Measurements from ENCODE around the gene ATP11A. TPM values are rescaled to one million over a fixed set of nuclear protein-coding genes. Genes with fewer than 3 reads are reported as not detected.

The ATP11A gene
- total RNA-seq, 1 donor from 2014 or later = 114 TPM

DNA sequence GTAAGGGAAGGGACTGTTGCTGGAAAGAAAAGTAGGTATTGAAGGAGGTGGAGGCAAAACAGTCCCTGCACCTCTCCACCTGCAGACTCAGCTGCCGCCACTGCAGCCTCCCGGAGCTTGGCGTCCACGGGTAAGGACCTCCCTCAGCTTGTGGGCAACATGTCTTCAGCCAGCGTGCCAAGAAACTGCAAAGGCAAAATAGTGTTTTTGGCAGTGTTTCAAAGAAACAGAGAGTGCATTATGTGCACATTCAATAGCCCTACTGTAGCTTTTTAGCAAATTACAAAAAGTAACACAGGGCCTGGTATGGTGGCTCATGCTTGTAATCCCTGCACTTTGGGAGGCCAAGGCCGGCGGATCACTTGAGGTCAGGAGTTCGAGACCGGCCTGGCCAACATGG is 57.4 kb downstream of the ATP11A start:
- H3K4me3 Mint-ChIP-seq = no peak overlapping the region
- no peaks in the 10 kb centered on the region for H3K9me3 Mint-ChIP-seq
- H3K36me3 Mint-ChIP-seq = peaks cover 2% of the 10 kb centered on the region
- H3K27ac Mint-ChIP-seq = no peak overlapping the region
- no peak for TF ChIP-seq CTCF (IDR thresholded peaks at IDR 0.05; ENCODE audit: unreplicated experiment)
- peaks cover 22% of the 10 kb centered on the region for H3K4me1 Mint-ChIP-seq
- no peak for DNase-seq (ENCODE audit: low spot score in 2 of 2, unreplicated experiment in 2 of 2)
- H3K27me3 Mint-ChIP-seq (ENCODE audit: low read depth) = no peaks in the 10 kb centered on the region

DNA sequence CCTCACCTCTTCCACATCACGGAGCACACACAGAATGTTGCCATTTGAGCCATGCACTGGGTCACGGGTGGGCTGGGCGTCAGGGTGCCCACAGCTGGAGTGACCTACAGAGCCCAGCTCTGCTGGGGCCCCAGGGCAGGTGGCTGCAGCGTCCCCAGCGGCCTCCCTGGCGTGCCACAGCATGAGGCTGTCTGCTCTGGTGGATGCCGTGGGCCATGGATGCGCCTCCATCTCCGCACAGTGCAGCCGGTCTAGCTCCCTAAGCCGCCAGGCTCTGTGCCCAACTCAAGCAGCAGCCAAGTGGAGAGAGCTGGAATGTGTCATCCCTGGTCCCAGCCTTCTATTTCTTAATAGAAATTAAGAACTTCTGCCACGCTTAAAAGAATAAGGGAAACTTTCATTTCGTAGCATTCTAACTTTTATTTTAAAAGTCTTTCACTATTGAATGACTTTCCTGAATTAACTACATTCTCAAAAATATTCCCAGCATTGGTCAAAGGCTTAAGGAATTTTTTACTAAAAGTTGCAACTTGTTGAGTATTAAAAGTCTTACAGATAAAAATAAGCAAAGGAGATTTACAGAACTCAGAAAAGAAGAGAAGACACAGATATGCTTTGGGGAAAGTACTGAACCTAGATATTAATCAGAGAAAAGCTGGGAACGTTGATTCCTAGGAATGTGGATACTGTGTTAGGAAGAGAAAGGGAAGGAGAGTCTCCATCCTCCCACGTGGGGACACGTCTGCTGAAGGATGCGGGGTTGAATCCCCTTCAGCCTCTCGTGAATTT is 59.3 kb downstream of the ATP11A start:
- Mint-ChIP-seq H3K4me1 (peaks cover 25% of the 10 kb centered on the region), H3K4me3 (no peak overlapping the region), H3K27me3 (ENCODE audit: low read depth) (no peaks in the 10 kb centered on the region), H3K36me3 (peaks cover 2% of the 10 kb centered on the region), H3K9me3 (no peaks in the 10 kb centered on the region), H3K27ac (no peak overlapping the region)
- TF ChIP-seq CTCF (IDR thresholded peaks at IDR 0.05; ENCODE audit: unreplicated experiment) = no peak
- no peak for DNase-seq (ENCODE audit: low spot score in 2 of 2, unreplicated experiment in 2 of 2)

GRCh38 chr13:112750570-112750969 is 60.7 kb downstream of the ATP11A start:
- no peaks in the 10 kb centered on the region for H3K9me3 Mint-ChIP-seq
- H3K4me1 Mint-ChIP-seq = peaks cover 18% of the 10 kb centered on the region
- no peaks in the 10 kb centered on the region for H3K27me3 Mint-ChIP-seq (ENCODE audit: low read depth)
- H3K4me3 Mint-ChIP-seq = no peak overlapping the region
- DNase-seq (ENCODE audit: low spot score in 2 of 2, unreplicated experiment in 2 of 2) = no peak
- no peak for TF ChIP-seq CTCF (IDR thresholded peaks at IDR 0.05; ENCODE audit: unreplicated experiment)
- peaks cover 6% of the 10 kb centered on the region for H3K36me3 Mint-ChIP-seq
- no peak overlapping the region for H3K27ac Mint-ChIP-seq

DNA sequence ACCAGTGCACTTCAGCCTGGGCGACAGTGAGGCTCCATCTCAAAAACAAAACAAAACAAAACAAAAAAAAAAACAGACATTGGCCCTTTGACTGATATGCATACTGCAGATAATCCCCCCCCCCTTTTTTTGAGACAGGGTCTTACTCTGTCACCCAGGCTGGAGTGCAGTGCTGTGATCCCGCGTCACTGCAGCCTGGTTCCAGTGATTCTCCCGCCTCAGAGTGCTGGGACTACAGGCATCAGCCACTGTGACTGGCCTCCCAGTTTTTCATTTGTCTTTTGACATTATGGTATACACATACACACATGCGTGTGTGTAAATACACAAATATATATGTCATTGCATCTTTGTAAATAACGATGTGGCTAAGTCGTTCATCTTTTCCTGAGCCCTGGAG is 61.8 kb downstream of the ATP11A start:
- no peak for TF ChIP-seq CTCF (IDR thresholded peaks at IDR 0.05; ENCODE audit: unreplicated experiment)
- H3K27ac Mint-ChIP-seq = no peak overlapping the region

DNA sequence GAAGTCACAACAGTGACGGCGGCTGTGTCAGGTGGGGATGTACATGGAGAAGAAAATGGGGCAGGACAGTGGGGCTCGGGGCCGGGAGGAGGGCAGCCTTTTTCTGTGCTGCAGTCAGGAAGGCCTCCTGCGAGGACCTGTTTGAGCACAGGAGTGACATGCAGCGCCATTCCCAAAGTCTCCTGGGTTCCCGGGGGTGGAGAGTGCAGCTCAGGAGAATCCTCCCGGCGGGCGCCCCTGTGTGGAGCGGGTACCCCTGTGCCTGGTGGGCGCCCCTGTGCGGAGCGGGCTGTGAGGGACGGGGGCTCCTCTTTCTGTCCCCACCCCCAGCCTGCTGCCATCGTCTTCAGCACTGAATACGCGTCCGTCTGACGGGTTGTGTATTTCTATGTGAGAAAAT is 62.4 kb downstream of the ATP11A start:
- H3K36me3 Mint-ChIP-seq = peaks cover 7% of the 10 kb centered on the region
- no peak for DNase-seq (ENCODE audit: low spot score in 2 of 2, unreplicated experiment in 2 of 2)
- no peak overlapping the region for H3K27ac Mint-ChIP-seq
- no peaks in the 10 kb centered on the region for H3K9me3 Mint-ChIP-seq
- peaks cover 21% of the 10 kb centered on the region for H3K4me1 Mint-ChIP-seq
- no peaks in the 10 kb centered on the region for H3K27me3 Mint-ChIP-seq (ENCODE audit: low read depth)
- no peak for TF ChIP-seq CTCF (IDR thresholded peaks at IDR 0.05; ENCODE audit: unreplicated experiment)
- H3K4me3 Mint-ChIP-seq = no peak overlapping the region

More for the DNA sequence above, 61.8 kb downstream of the ATP11A start:
- peaks cover 6% of the 10 kb centered on the region for H3K36me3 Mint-ChIP-seq
- H3K9me3 Mint-ChIP-seq = no peaks in the 10 kb centered on the region
- H3K4me3 Mint-ChIP-seq = no peak overlapping the region
- no peaks in the 10 kb centered on the region for H3K27me3 Mint-ChIP-seq (ENCODE audit: low read depth)
- H3K4me1 Mint-ChIP-seq = peaks cover 18% of the 10 kb centered on the region
- DNase-seq (ENCODE audit: low spot score in 2 of 2, unreplicated experiment in 2 of 2) = no peak
